ENCODE data around the gene TBX4.
A peak's percentile ranks its signal among the peaks of the same experiment; 100 is the strongest.
"Not testable (repeated sequence)": the region's sequence is repeated elsewhere in the genome, so short reads cannot be mapped to it uniquely, and the experiment has no call there.

Gene TBX4

DNA sequence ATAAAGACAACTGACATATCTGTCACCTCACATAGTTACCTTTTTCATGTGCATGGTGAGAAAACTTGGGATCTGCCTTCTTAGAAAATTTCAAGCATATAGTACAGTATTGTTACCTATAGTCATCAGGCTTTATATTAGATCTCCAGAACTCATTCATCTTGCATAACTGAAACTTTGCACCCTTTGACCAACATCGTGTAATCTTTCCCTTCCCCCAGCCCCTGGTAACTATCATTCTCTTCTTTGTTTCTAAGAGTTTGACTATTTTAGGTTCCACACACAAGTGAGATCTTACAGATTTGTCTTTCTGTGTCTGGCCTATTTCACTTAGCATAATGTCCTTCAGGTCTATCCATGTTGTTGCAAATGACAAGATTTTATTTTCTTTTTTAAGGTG is 22.9 kb upstream of the TBX4 start:
- DNase-seq (ENCODE audit: low spot score), result no peak

DNA sequence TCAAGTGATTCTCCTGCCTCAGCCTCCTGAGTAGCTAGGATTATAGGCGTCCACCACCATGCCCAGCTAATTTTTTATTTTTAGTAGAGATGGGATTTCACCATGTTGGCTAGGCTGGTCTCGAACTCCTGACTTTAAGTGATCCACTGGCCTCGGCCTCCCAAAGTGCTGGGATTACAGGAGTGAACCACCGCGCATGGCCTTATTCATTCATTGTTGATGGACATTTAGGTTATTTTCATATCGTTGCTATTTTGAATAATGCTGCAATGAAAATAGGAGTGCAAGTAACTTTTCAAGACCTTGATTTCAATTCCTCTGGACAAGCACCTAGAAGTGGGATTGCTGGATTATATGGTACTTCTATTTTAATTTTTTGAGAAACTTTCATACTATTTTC is 22.4 kb upstream of the TBX4 start:
- DNase-seq (ENCODE audit: low spot score), result not testable (repeated sequence)

DNA sequence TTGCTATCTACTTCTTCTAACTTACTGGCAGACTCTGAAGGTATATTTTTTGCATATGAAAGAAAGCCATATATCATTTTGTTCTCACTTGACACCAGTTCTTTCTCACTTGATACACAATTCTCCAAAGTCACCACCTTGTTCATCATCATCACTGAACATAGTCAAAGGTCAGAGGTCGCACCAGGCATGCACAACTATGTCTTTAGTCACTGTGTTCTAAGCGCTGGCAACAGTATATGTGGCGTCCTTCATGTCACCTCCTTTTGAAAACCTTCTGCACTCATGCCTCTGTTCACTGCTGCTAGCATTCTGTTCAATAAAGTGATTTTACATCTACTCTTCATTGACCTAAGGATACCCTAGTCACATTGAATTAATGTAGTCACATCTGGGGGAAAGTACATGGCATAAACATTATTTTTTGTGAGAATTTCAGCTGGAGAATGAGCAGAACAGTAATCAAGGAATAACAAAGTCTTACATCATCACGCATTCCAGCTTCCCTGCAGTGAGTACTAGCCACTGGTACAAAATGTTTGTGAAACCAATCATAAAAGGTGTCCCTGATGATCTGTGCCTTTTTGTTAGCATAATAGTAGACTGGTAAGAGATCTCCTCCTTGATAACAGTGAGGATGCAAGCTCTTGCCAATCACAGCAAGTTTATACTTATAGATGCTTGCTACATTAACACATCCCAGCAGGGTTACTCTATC is 20.5 kb upstream of the TBX4 start:
- peak; percentile 56 for DNase-seq (ENCODE audit: low spot score)

DNA sequence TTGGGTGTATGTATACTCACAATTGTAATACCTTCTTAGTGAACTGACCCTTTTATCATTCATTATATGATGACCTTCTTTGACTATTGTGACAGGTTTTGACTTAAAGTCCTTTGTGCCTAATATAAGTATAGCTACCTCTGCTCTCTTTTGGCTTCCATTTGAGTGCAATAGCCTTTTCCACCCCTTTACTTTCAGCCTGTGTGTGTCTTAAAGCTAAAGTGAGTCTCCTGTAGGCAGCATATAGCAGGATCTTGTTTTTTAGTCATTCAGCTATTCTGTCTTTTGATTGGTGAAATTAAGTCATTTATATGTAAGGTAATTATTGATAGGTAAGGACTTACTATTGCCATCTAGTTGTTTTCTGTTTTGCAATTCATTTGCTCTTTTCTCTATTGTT is 15.9 kb upstream of the TBX4 start:
- no peak for DNase-seq (ENCODE audit: low spot score)

DNA sequence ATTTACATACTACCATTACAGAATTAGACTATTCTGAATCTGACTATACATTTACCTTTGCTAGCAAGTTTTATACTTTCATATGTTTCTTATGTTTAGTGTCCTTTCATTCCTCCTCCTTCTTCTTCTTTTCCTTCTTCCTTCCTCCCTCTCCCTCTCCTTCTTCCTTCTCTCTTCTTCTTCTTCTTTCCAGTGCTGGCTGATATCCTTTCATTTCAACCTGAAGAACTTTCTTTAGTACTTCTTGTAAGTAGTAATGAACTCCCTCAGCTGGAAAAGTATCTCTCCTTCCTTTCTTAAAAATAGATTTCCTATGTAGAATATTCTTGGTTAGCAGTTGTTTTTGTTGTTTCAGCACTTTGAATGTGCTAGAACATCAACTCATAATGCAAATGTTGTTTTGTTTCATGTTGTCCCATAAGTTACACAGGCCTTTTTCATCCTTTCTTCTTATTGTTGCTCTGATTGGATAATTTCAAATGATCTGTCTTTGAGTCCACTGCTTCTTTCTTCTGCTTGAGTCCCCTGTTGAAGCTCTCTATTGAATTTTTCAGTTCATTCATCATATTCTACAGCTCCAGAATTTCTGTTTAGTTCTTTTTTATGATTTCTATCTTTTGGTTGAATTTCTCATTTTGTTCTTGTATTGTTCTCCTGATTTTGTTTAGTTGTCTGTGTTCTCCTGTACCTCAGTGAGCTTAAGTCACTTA is 15.1 kb upstream of the TBX4 start:
- no peak for DNase-seq (ENCODE audit: low spot score)

DNA sequence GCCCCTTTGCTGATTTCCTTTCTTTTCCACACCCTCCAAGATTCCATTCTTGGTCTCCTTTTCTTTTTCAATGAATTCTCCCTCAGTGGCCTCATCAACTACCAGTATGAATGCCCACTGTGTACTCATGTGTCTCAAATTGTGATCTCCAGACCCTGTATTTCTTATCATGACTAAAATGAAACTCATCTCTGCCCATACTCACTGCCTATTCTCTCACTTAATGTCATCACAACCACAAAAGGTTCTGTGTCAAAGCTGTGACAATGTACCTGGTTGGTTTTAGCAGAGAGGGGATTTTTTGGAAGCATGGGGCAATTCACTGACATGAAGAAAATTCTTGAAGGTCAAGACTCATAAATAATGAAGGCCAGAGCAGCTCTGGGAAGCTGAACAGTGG is 11.5 kb upstream of the TBX4 start:
- no peak for DNase-seq (ENCODE audit: low spot score)

DNA sequence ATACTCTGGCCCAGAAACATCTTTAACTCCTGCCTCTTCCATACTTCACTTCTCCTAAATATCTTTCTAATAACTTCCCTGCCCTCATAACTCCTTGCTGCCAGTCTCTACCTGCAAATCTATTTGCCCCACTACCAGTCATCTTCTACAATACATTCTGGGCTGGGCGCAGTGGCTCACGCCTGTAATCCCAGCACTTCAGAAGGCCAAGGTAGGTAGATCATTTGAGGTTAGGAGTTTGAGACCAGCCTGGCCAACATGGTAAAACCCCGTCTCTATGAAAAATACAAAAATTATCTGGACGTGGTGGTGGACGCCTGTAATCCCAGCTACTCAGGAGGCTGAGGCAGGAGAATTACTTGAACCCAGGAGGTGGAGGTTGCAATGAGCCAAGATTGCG is 10.7 kb upstream of the TBX4 start:
- not testable (repeated sequence) for DNase-seq (ENCODE audit: low spot score)

DNA sequence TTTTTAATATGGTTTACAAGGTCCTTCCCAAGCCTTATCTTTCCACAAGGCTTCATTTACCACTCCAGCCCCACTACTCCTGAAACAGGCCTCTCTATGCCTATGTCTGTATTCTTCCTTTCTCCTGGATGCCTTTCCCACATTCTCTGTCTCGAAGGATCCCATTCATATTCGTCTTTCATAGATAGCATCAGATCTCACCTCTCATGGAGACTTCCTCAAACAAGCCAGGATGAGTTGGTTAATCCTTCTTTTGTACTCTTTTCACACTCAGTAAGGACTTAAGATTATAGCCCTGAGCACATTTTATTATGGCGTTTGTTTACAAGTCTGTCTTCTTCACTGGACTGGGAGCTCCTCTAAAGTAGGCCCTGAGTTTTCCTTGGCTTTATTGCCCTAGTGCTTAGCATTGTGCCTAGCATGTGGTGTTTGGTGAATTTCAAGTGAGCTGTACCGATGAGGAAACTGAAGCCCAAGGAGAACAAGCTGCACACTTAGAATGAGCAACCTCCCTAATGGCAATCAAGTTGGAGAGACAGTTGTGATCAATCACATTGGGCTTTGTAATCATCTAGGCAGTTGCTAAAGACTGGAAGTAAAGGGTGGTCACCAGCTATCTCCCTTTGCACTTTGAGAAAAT is 10.0 kb upstream of the TBX4 start:
- DNase-seq (ENCODE audit: low spot score), result no peak

DNA sequence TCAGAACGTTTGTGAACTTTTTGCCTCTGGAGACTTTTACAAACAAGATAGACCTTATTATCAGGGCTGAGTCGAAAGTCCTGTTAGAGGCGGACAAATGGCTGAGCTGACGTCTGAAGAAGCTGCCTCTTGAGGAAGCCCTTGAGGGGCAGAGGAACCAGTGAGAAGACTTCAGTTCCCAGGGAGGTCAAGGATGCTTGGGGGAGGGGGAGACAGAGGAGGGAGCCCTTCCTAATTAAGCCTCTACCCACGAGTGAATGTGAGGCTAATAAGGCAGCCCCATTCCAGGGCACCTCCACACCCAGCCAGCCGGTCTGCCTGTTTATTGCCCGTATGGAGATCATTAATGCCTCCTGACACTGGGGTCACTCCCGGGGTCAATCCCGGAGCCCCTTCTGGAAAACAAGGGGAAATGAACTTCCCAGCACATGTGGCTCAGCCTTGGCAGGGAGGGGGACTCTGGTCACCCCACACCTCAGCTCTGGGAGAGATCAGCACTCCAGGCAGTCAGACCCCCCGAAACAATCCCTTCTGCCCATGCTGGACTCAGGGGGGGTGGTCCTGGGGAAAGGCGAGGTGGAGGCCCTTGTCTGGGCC is 9.2 kb upstream of the TBX4 start:
- no peak for DNase-seq (ENCODE audit: low spot score)

DNA sequence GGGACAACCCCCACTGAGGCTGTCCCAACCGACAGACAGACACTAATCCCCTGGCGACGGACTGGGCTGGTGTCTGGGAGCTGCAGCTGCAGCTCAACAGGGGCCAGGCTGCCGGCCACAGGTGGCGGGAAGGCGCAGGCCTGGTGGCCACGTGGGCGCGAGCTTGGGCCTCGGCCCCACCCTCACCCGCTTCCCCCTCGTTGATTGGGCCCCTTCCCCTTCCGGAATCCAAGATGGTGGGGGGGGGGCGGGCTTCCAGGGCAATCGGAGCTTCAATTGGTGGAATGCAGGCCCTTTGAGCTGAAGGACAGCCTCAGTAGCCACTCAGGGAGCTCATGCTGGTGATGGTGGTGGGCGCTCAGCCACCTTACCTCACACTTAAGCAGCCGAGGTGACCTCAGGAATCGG is 8.7 kb upstream of the TBX4 start:
- DNase-seq (ENCODE audit: low spot score), result no peak

DNA sequence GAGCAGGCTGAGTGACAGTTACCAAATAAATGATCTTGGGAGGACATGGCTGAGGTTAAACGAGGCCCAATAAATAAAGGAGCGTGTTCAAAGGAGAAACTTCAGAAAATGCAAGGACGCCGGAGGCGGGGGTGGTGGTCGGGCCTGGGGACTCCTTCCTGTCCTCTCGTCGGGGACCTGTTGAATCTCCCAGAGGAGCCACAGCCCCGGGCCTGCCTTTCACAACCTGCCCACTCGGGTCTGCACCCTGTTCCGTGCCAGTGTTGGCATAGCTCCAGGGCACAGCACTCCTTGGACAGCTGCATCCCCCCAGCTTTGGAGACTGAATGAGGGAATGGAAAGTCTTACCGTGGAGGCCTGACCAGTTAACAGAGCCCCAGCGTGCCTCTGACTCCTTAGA is 8.1 kb upstream of the TBX4 start:
- DNase-seq (ENCODE audit: low spot score), result no peak

DNA sequence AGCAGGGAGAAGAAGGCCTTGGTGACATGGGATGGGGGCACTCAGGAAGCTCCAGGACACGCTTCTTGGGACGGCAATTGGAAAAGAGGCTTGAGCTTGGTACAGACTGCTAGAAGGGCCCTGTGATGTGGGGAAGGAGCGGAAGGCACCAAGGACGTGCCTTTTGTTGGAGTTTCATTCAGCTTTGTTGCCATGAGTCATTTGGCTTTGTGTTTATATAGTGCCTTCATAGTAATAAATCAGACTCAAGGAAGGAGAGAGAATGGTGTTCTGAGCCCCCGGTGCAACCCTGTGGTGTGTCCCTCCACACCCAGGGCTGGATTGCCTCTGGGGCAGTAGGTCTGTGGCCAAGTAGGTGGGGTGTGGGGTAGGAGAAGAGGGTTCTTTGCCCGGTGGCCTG is 7.4 kb upstream of the TBX4 start:
- peak; percentile 72 for DNase-seq (ENCODE audit: low spot score)

DNA sequence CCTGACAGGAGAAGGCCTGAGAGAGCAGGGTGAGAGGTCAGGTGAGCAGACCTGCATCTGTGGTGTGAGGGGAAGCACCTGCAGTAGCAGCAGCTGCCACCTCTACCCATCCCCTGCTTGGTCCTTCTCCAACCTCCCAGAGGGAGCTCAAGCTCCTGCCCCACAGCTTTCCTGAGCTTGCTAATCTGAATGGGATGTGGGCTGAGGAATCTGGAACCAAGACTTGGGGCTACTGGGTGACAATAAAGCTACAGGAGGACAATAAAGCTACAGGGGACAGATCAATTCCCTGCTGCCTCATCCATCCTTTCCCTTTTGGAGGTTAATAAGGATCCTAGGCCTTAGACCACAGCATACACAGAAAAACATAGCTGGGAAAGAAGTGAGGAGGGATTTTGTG is 4.9 kb upstream of the TBX4 start:
- no peak for DNase-seq (ENCODE audit: low spot score)

DNA sequence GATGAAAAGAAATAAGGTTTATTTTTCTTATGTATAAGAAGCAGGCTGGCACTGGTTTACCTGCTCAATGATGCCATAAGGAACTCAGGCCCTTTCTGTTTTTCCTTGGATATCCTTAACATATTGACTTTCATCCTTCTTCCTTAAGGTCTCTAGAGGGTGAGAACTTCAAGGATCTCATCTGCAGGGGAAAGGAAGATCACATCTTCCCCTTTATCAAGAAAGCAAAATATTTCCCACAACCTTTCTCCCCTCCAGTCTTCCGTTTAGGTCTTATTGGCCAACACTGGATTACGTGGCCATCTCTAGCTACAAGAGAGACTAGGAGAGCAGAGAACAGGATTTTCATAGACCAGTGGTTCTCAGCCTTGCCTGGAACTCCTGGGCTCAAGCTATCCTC is 4.2 kb upstream of the TBX4 start:
- DNase-seq (ENCODE audit: low spot score), result no peak

DNA sequence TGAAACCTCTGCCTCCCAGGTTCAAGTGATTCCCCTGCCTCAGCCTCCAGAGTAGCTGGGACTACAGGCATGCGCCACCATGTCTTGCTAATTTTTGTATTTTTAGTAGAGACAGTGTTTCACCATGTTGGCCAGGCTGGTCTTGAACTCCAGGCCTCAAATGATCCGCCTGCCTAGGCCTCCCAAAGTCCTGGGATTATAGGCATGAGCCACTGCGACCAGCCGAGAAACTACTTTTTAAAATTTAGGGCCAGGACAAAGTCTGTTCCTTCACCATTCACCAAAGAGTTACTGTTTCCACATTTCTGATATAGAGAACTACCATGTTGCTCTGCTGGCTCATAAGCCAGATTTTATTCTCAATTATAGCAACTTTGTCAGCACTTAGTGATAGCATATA is 3.1 kb upstream of the TBX4 start:
- not testable (repeated sequence) for DNase-seq (ENCODE audit: low spot score)

DNA sequence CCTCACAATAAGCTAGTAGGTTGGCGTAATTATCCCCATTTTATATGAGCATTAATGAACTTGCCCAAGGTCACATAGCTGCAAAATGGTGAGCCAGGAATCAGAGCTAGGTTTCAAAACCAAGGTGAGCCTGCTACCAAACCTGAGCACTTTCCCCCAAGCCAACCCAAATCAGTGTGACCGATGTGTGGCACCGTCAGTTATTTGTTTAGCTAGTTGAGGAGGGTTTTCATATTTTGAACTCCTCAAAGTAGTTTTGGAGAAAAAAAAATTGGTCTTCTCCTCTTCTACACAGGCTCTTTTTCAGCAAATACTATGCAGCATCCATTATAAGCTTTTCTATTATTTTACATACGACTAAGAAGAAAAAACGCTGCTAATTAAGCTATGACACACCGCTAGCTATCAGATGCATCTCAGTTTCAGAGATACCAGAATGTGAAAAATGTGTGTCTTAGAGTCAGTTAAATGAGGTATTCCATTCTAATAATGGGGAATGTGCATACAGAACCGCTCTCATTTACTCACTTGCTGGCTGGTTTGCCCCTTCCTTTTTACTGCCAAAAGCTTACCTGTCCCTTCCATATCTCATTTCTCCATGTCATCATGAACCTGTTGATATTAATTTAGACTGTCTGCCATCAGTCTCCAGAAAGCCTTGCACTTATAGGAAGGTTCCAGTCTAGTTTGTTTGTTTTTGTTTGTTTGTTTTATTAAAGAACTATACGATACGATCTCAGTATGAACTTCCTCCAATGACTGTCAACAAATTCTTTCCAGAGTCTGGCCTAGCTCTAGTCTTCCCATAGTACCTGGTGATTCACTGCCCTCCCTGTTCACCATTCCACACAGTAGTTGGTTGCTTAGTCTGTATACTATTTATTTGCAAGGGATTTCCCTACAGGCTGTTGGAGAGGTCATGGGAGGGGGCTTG is 2.2 kb upstream of the TBX4 start:
- no peak for DNase-seq (ENCODE audit: low spot score)

DNA sequence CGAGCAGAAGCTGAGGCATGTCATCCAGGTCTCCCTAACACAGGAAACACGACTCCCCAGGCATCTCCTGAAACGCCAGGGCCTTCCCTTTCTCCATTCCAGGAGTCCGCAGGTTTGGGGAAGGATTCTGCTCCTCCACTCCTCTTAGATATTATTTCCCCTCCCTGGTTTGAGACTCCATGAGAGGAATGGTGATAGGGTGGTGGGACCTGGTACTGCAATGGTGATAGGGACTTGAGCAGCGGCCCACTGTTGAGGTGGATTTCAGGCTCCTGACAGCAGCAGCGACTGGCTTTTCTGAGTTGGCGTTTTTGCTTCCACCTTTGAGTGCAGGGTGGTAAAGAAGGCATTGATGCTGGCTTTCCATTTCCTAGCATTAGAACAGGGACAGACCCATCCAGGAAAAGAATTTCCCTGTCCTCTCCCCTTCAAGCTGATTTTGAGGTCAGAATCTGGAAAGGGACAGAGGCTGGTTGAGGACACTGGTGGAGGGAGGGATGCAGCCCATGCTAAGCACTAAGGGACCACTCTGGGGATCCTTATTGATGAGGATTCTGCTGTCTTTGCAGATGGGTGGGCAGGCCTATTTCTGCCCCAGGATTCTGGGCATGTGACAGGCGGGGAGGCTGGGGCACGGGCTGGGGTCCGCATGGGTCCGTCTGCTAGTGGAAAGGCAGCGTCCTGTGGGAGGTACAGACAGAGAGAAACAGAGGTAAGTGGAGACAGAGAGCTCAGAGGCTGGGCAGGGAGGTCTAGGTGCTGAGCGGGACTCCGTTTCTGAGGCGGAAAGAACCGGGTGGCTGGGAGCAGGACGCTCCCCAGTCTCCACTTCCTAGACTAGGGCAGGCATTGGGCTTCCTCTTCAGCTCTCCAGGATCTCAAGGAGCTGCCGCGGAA is 1.3 kb upstream of the TBX4 start:
- DNase-seq (ENCODE audit: low spot score), result no peak

DNA sequence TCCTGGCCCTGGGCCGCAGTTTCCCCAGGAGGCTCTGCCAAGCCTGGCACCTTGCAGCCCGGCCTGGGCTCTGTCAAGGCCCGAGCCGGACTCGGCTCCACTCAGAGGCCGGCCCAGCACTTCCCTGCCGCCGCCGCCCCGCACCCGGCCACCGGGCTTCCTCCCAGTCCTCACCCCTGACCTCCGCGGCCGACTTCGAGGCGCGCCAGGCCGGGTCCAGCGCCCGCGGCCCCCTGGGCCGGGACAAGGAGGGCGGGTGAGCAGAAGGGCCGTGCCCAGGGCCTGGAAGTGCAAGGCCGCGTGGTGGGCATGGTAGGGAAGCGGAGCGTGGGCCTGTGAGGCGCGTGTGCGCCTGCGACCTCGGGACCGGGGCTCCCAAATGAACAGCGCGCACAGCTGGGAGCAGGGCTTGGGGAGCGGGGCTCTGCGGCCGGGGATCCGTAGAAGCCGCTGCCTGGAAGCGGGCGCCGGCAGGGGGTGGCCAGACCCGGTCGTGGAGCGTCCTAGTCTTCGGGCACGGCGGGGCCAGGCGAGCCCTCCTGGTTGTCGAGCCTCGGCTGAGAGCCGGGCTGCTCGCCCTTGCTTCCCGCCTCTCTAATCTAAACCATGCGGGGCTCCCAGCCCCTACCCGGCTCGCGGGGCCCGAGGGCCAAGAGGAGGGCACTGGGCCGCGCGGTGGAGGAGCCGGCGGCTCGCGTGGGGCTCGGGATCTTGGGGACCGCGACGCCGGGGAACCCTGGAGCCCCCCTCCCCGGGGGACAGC is 503 bp upstream of the TBX4 start:
- peak; percentile 75 for DNase-seq (ENCODE audit: low spot score)

DNA sequence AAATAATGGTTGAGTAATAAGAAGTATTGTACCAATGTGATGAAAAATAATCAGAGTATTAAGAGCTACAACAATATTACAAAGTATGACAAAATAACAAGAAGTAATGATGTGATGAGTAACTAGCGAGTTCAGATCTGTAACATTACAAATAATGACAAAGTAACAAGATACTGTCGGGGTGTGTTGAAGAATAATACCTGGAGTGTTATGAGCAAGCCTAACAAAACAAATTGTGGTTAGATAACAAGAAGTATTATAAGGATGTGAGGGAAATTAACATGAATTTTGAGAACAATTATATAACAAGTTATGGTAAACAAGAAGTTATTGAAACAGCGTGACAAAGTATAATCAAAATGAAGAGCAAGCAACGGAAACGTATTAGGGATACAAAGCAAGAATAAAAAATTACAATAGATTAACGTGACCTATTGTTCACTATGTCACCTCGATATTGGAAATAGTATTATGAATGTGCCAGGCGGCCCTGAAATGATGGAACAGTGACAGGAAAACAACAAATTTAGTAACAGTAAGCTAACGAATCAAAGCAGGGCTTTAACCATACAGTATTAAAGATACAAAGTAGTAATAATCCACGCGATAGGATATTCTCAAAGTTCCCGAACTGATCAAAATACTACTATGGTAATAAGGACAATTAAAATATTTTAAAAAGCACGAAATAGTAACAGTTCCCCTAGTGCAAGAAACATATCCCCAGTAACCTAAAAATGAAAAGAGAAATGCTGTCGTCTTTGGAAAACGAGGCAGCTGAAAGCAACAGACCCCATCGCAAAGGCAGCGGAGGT is 1.6 kb downstream of the TBX4 start:
- no peak for DNase-seq (ENCODE audit: low spot score)

Data from AG08396 (cell line).